Ascending aorta (tissue), 2 donors: ENCODE results near the gene NCAN. TPM values are rescaled to one million over a fixed set of nuclear protein-coding genes. Genes with fewer than 3 reads are reported as not detected.

Experiments used
- DNase-seq, 2 donors: peaks; one replicate each; pipeline ENCODE4 v3.0.0-alpha.2; 2019; ENCODE audit warnings: low spot score in 2 of 2
- H3K27ac ChIP-seq, 2 donors: fragments of 200-600 bp; sonication (generic); one replicate each; pipeline ENCODE4 v1.5.1; 2016 to 2017; ENCODE audit warnings: mild to moderate bottlenecking in 1 of 2
- H3K27me3 ChIP-seq: fragments of 200-600 bp; sonication (generic); one replicate; pipeline ENCODE4 v1.5.1; 2017
- H3K36me3 ChIP-seq, 2 donors: fragments of 200-600 bp; sonication (generic); one replicate each; pipeline ENCODE4 v1.5.1; 2016
- H3K4me1 ChIP-seq, 2 donors: fragments of 200-600 bp; sonication (generic); one replicate each; pipeline ENCODE4 v1.5.1; 2016 to 2017; ENCODE audit warnings: mild to moderate bottlenecking in 1 of 2
- H3K4me3 ChIP-seq, 2 donors: fragments of 200-600 bp; sonication (generic); one replicate each; pipeline ENCODE4 v1.5.1; 2016 to 2017; ENCODE audit warnings: mild to moderate bottlenecking in 1 of 2
- H3K9me3 ChIP-seq, 2 donors: fragments of 200-600 bp; sonication (generic); one replicate each; pipeline ENCODE4 v1.5.1; 2016
- CTCF ChIP-seq, 3 experiments: fragments of 200-600 bp in 2 of 3; fragments of 450-650 bp in 1 of 3; sonication (generic) in 2 of 3; IDR thresholded peaks; one replicate each; pipeline ENCODE4 v1.5.1; 2016 to 2019; ENCODE audit warnings: antibody characterized with exemption in 3 of 3, mild to moderate bottlenecking in 1 of 3, moderate library complexity in 1 of 3
- intact Hi-C: fragments of 100-400 bp; cut with DNase I; formaldehyde crosslinking; loops from one replicate; pipeline ENCODE4 v1.15.1; 2023
- total RNA-seq: library from RNA; depleted of rRNA; stranded (reverse); fragments of >200 nt; gene quantifications from one replicate; pipeline ENCODE4 v1.1.0, GENCODE V29; 2016

The NCAN gene
- total RNA-seq, 1 donor from 2014 or later = not detected

- Histone ChIP-seq H3K36me3 (no peaks in the 10 kb centered on the region), H3K27ac (no peak overlapping the region), H3K4me1 (no peaks in the 10 kb centered on the region), H3K9me3 (no peaks in the 10 kb centered on the region), H3K27me3 (no peaks in the 10 kb centered on the region), H3K4me3 (no peak overlapping the region)
- intact Hi-C loops = no loop called here
- TF ChIP-seq CTCF (IDR thresholded peaks at IDR 0.05) = no peak
- no peak for DNase-seq
These were observed 3.9 kb upstream of the NCAN start for GRCh38 chr19:19207637-19208572.

GRCh38 chr19:19209372-19209771 is 2.4 kb upstream of the NCAN start:
- no peak for TF ChIP-seq CTCF (IDR thresholded peaks at IDR 0.05)
- no peak for DNase-seq
- H3K9me3 ChIP-seq = no peaks in the 10 kb centered on the region
- H3K27me3 ChIP-seq = no peaks in the 10 kb centered on the region
- H3K36me3 ChIP-seq = no peaks in the 10 kb centered on the region
- H3K4me1 ChIP-seq = no peaks in the 10 kb centered on the region
- H3K4me3 ChIP-seq = no peak overlapping the region
- no peak overlapping the region for H3K27ac ChIP-seq
- intact Hi-C loops = no loop called here

- intact Hi-C loops = no loop called here
- Histone ChIP-seq H3K9me3 (no peaks in the 10 kb centered on the region), H3K36me3 (no peaks in the 10 kb centered on the region), H3K4me3 (no peak overlapping the region), H3K4me1 (no peaks in the 10 kb centered on the region), H3K27me3 (peaks cover 3% of the 10 kb centered on the region), H3K27ac (no peak overlapping the region)
- DNase-seq = no peak
- no peak for TF ChIP-seq CTCF (IDR thresholded peaks at IDR 0.05)
These were observed 1.2 kb downstream of the NCAN start for GRCh38 chr19:19212916-19213315.

GRCh38 chr19:19213426-19214158 is 1.8 kb downstream of the NCAN start:
- intact Hi-C loops = no loop called here
- Histone ChIP-seq H3K4me3 (no peak overlapping the region), H3K36me3 (no peaks in the 10 kb centered on the region), H3K27ac (no peak overlapping the region), H3K27me3 (peaks cover 3% of the 10 kb centered on the region), H3K4me1 (no peaks in the 10 kb centered on the region), H3K9me3 (no peaks in the 10 kb centered on the region)
- no peak for TF ChIP-seq CTCF (IDR thresholded peaks at IDR 0.05)
- DNase-seq = no peak

GRCh38 chr19:19214159-19214490 is 2.4 kb downstream of the NCAN start:
- no peaks in the 10 kb centered on the region for H3K4me1 ChIP-seq
- no peaks in the 10 kb centered on the region for H3K9me3 ChIP-seq
- H3K4me3 ChIP-seq = no peak overlapping the region
- H3K36me3 ChIP-seq = no peaks in the 10 kb centered on the region
- H3K27ac ChIP-seq = no peak overlapping the region
- TF ChIP-seq CTCF (IDR thresholded peaks at IDR 0.05) = no peak
- intact Hi-C loops = no loop called here
- DNase-seq = no peak
- peaks cover 3% of the 10 kb centered on the region for H3K27me3 ChIP-seq
